ENCODE results near the gene ATRX. TPM values are rescaled to one million over a fixed set of nuclear protein-coding genes. Genes with fewer than 3 reads are reported as not detected.

The ATRX gene
- total and polyA plus RNA-seq, 10 of the 15 experiments (the other 5 are each of a cell fraction or from before 2014, with no cell fraction given), result 19.4 to 73.8 (median 45.2) TPM

- RAD21 ChIA-PET (ENCODE audit: unreplicated experiment), result no interaction called here
- no peak overlapping the region for H3K27ac ChIP-seq (ENCODE audit: control insufficient read depth, insufficient read depth)
- H3K9ac ChIP-seq (ENCODE audit: control insufficient read depth, insufficient read depth, low read length), result no peak overlapping the region
- DNase-seq (ENCODE audit: low read depth, low spot score), result no peak
- WGBS (ENCODE audit: insufficient coverage, insufficient replicate concordance, low lambda C conversion rate, missing lambda C conversion rate), result 49% methylated on average over 2 of the region's 2 CpGs
- no TSS peak for BruUV-seq (replicated peaks)
- H3K4me3 ChIP-seq, result no peak overlapping the region
- no peaks in the 10 kb centered on the region for H4K20me1 ChIP-seq (ENCODE audit: control insufficient read depth, insufficient read depth)
- POLR2A ChIA-PET, result no interaction called here
- no peaks in the 10 kb centered on the region; the same call in 2 of the 3 replicates for H3K9me3 ChIP-seq (replicated peaks; ENCODE audit: control insufficient read depth, insufficient read depth, low read length)
- in situ Hi-C loops (cut with MboI) (no loop called here), intact Hi-C loops (cut with micrococcal nuclease; ENCODE audit: unreplicated experiment) (no loop called here)
- H3K27me3 ChIP-seq (replicated peaks in 1 of 2; ENCODE audit: control insufficient read depth in 2 of 2, insufficient read depth in 2 of 2, low read length in 1 of 2), result no peaks in the 10 kb centered on the region
- no peak for TF ChIP-seq NFYA (IDR thresholded peaks at IDR 0.05; ENCODE audit: borderline replicate concordance, low read depth, low read length)
- no peak for TF ChIP-seq FOXM1 (IDR thresholded peaks at IDR 0.05; ENCODE audit: low read depth, low read length)
- H3K79me2 ChIP-seq (ENCODE audit: control insufficient read depth, insufficient read depth, low read length), result peaks cover 38% of the 10 kb centered on the region
- no peaks in the 10 kb centered on the region for H3K36me3 ChIP-seq (ENCODE audit: control insufficient read depth in 2 of 2, insufficient read depth in 2 of 2, low read length in 1 of 2)
- ATAC-seq, result no peak
- H3K4me2 ChIP-seq (ENCODE audit: control insufficient read depth, insufficient read depth), result no peak overlapping the region
- CTCF ChIA-PET, result no interaction called here
- SMC1A ChIA-PET (ENCODE audit: uncharacterized antibody, unreplicated experiment), result no interaction called here
- H3K4me1 ChIP-seq (ENCODE audit: control insufficient read depth, insufficient read depth, low read length), result no peaks in the 10 kb centered on the region
- H2AFZ ChIP-seq (ENCODE audit: control insufficient read depth, low read depth, low read length), result no peak overlapping the region; the same call in 1 of the 2 replicates
- FAIRE-seq, result no peak
Measured at GRCh38 chrX:77788050-77788449, 2.0 kb upstream of the ATRX start.

GRCh38 chrX:77786365-77786680 lies 307 bp upstream of the ATRX start:
- Histone ChIP-seq H3K27ac (ENCODE audit: control insufficient read depth, insufficient read depth) (peak overlapping the region; percentile 92), H3K36me3 (ENCODE audit: control insufficient read depth in 2 of 2, insufficient read depth in 2 of 2, low read length in 1 of 2) (no peaks in the 10 kb centered on the region), H3K4me1 (ENCODE audit: control insufficient read depth, insufficient read depth, low read length) (no peaks in the 10 kb centered on the region), H3K9ac (ENCODE audit: control insufficient read depth, insufficient read depth, low read length) (peak overlapping the region; percentile 90), H4K20me1 (ENCODE audit: control insufficient read depth, insufficient read depth) (no peaks in the 10 kb centered on the region), H3K79me2 (ENCODE audit: control insufficient read depth, insufficient read depth, low read length) (peaks cover 53% of the 10 kb centered on the region), H3K9me3 (replicated peaks; ENCODE audit: control insufficient read depth, insufficient read depth, low read length) (no peaks in the 10 kb centered on the region; the same call in 2 of the 3 replicates), H3K27me3 (replicated peaks in 1 of 2; ENCODE audit: control insufficient read depth in 2 of 2, insufficient read depth in 2 of 2, low read length in 1 of 2) (no peaks in the 10 kb centered on the region), H2AFZ (ENCODE audit: control insufficient read depth, low read depth, low read length) (peak overlapping the region; percentile 90), H3K4me2 (ENCODE audit: control insufficient read depth, insufficient read depth) (peak overlapping the region; percentile 63; the same call in 1 of the 2 replicates), H3K4me3 (peak overlapping the region; percentile 72)
- in situ Hi-C loops (cut with MboI), result no loop called here
- CTCF ChIA-PET, result no interaction called here
- DNase-seq (ENCODE audit: low read depth, low spot score), result no peak
- no peak for FAIRE-seq
- intact Hi-C loops (cut with micrococcal nuclease; ENCODE audit: unreplicated experiment), result no loop called here
- SMC1A ChIA-PET (ENCODE audit: uncharacterized antibody, unreplicated experiment), result interaction anchor here (0.6 to 0.9 kb wide), 3 partner anchors 13 to 126 kb away, joined by 3 read pairs; no protein-coding TSS in a partner anchor
- peak; percentile 13 for ATAC-seq
- BruUV-seq (replicated peaks), result no TSS peak
- RAD21 ChIA-PET (ENCODE audit: unreplicated experiment), result no interaction called here
- WGBS (ENCODE audit: insufficient coverage, insufficient replicate concordance, low lambda C conversion rate, missing lambda C conversion rate), result 28% methylated on average over 5 of the region's 5 CpGs
- POLR2A ChIA-PET, result interaction anchor here (0.6 kb wide), 1 partner anchor 51 kb away, joined by 3 read pairs; no protein-coding TSS in a partner anchor
- no peak for TF ChIP-seq SREBF2 (IDR thresholded peaks at IDR 0.05; ENCODE audit: low read length)
- TF ChIP-seq ATF2 (IDR thresholded peaks at IDR 0.05; ENCODE audit: low read length), result peak; percentile 27; the same call in 1 of the 2 replicates
- peak; percentile 78 for TF ChIP-seq ATF7 (IDR thresholded peaks at IDR 0.05; ENCODE audit: low read depth)
- no peak for TF ChIP-seq CEBPZ (IDR thresholded peaks at IDR 0.05; ENCODE audit: low read depth, low read length)
- TF ChIP-seq MEF2A (IDR thresholded peaks at IDR 0.05; ENCODE audit: insufficient read depth, low read depth, low read length), result no peak
- TF ChIP-seq SRF (IDR thresholded peaks at IDR 0.05; ENCODE audit: low read depth in 2 of 2, low read length in 2 of 2), result no peak
- TF ChIP-seq SREBF1 (IDR thresholded peaks at IDR 0.05; ENCODE audit: low read length), result no peak
- no peak for TF ChIP-seq FOXK2 (IDR thresholded peaks at IDR 0.05)
- TF ChIP-seq SIN3A (IDR thresholded peaks at IDR 0.05; ENCODE audit: low read depth, low read length), result no peak
- TF ChIP-seq ZBED1 (IDR thresholded peaks at IDR 0.05; ENCODE audit: borderline replicate concordance), result no peak
- TF ChIP-seq JUNB (IDR thresholded peaks at IDR 0.05), result no peak
